HepG2 (cell line): ENCODE results near the gene LTK. TPM values are rescaled to one million over a fixed set of nuclear protein-coding genes. Genes with fewer than 3 reads are reported as not detected.

ENCODE experiments used
- ARNT2 ChIP-seq: sonication (generic); formaldehyde crosslinking; IDR thresholded peaks from 2 replicates; pipeline ENCODE4 v1.8.0; 2022; ENCODE audit warnings: mild to moderate bottlenecking, low read depth, missing genetic modification reagents, moderate library complexity
- CHCHD3 ChIP-seq: sonication (generic); formaldehyde crosslinking; IDR thresholded peaks from 2 replicates; pipeline ENCODE4 v1.8.0; 2022; ENCODE audit warnings: mild to moderate bottlenecking, missing genetic modification reagents, moderate library complexity
- TRAFD1 ChIP-seq: sonication (generic); formaldehyde crosslinking; IDR thresholded peaks from 2 replicates; pipeline ENCODE4 v1.5.1; 2020; ENCODE audit warnings: missing genetic modification reagents, mild to moderate bottlenecking, borderline replicate concordance
- ZNF451 ChIP-seq: sonication (generic); formaldehyde crosslinking; IDR thresholded peaks from 2 replicates; pipeline ENCODE4 v1.5.0; 2020; ENCODE audit warnings: mild to moderate bottlenecking, missing genetic modification reagents
- ZNF749 ChIP-seq: sonication (generic); formaldehyde crosslinking; IDR thresholded peaks from 2 replicates; pipeline ENCODE4 v1.8.0; 2022; ENCODE audit warnings: mild to moderate bottlenecking, missing genetic modification reagents, moderate library complexity, borderline replicate concordance
- polyA plus RNA-seq, 8 experiments: library from polyadenylated mRNA; depleted of rRNA in 3 of 8; stranded (reverse) in 7 of 8; unstranded in 1 of 8; fragments of >200 nt; fragmentation: Illumina TruSeq in 4 of 8; extraction: Trizol in 4 of 8; gene quantifications; 2 replicates each; pipeline versions ENCODE4 v1.2.1 to v1.2.3, GENCODE V29; 2011 to 2016; ENCODE audit warnings: low read depth in 4 of 8, missing spikeins in 1 of 8, mixed read lengths in 1 of 8; ENCODE audit not compliant: insufficient read depth in 1 of 8
- total RNA-seq, 5 experiments: library from RNA; depleted of rRNA; stranded (reverse); fragments of >200 nt; fragmentation: Illumina TruSeq; extraction: Trizol; gene quantifications; 2 replicates each; pipeline ENCODE4 v1.2.3, GENCODE V29; 2016; ENCODE audit warnings: low read depth in 1 of 5
- TF ChIP-seq, protein P1 (sequence below): sonication (generic); formaldehyde crosslinking; IDR thresholded peaks from 2 replicates; pipeline ENCODE4 v1.5.1; 2020; ENCODE audit warnings: mild to moderate bottlenecking, missing genetic modification reagents, borderline replicate concordance
- TF ChIP-seq, protein P2 (sequence below): sonication (generic); formaldehyde crosslinking; IDR thresholded peaks from one replicate; pipeline ENCODE4 v1.5.1; 2020; ENCODE audit warnings: mild to moderate bottlenecking, missing genetic modification reagents; ENCODE audit errors: not compliant biosample characterization
- TF ChIP-seq, protein P3 (sequence below): sonication (generic); formaldehyde crosslinking; IDR thresholded peaks from 2 replicates; pipeline ENCODE4 v1.4.0; 2020; ENCODE audit warnings: missing genetic modification reagents, mild to moderate bottlenecking, borderline replicate concordance

LTK gene
- total and polyA plus RNA-seq, 2 of the 13 experiments (the other 11 are each of a cell fraction or from before 2014, with no cell fraction given): 0.01 TPM; not detected in 1

DNA sequence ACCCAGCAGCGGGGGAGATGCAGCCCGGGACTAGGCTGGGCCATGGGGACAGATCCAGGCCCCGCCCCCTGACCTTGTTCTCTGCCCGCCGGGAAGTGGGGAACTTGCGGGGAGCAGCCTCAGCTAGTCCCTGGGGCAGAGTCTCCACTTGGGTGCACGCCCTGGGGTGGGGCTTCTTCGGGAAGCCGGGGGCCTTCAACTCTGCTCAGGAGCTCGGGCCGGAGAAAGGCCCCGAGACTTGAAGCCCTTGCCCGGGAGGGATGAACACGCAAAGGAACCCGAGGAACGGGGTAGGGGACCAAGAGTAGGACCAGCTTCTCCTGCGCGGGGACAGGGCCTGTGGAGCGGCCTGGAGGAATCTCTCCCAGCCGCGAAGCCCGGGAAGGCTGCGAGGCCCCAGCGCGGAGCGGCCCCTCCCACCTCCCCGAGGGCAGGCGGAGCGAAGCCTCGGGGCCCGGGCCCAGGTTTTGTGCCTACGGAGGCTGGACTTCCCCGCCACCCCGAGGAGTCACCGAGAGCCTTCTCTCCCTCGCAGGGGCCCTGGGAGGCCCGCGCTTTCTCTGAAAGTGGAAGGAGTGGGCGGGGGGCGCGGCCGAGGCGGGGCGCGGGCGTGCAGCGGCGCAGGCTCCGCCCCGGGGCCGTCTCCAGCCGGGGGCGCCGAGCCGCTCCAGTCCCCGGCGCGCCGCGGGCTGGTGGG is 20.3 kb downstream of the LTK start, which contains the start of gene ITPKA (continued):
- TF ChIP-seq, protein P1, sequence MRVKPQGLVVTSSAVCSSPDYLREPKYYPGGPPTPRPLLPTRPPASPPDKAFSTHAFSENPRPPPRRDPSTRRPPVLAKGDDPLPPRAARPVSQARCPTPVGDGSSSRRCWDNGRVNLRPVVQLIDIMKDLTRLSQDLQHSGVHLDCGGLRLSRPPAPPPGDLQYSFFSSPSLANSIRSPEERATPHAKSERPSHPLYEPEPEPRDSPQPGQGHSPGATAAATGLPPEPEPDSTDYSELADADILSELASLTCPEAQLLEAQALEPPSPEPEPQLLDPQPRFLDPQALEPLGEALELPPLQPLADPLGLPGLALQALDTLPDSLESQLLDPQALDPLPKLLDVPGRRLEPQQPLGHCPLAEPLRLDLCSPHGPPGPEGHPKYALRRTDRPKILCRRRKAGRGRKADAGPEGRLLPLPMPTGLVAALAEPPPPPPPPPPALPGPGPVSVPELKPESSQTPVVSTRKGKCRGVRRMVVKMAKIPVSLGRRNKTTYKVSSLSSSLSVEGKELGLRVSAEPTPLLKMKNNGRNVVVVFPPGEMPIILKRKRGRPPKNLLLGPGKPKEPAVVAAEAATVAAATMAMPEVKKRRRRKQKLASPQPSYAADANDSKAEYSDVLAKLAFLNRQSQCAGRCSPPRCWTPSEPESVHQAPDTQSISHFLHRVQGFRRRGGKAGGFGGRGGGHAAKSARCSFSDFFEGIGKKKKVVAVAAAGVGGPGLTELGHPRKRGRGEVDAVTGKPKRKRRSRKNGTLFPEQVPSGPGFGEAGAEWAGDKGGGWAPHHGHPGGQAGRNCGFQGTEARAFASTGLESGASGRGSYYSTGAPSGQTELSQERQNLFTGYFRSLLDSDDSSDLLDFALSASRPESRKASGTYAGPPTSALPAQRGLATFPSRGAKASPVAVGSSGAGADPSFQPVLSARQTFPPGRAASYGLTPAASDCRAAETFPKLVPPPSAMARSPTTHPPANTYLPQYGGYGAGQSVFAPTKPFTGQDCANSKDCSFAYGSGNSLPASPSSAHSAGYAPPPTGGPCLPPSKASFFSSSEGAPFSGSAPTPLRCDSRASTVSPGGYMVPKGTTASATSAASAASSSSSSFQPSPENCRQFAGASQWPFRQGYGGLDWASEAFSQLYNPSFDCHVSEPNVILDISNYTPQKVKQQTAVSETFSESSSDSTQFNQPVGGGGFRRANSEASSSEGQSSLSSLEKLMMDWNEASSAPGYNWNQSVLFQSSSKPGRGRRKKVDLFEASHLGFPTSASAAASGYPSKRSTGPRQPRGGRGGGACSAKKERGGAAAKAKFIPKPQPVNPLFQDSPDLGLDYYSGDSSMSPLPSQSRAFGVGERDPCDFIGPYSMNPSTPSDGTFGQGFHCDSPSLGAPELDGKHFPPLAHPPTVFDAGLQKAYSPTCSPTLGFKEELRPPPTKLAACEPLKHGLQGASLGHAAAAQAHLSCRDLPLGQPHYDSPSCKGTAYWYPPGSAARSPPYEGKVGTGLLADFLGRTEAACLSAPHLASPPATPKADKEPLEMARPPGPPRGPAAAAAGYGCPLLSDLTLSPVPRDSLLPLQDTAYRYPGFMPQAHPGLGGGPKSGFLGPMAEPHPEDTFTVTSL: no peak
- TF ChIP-seq, protein P2, sequence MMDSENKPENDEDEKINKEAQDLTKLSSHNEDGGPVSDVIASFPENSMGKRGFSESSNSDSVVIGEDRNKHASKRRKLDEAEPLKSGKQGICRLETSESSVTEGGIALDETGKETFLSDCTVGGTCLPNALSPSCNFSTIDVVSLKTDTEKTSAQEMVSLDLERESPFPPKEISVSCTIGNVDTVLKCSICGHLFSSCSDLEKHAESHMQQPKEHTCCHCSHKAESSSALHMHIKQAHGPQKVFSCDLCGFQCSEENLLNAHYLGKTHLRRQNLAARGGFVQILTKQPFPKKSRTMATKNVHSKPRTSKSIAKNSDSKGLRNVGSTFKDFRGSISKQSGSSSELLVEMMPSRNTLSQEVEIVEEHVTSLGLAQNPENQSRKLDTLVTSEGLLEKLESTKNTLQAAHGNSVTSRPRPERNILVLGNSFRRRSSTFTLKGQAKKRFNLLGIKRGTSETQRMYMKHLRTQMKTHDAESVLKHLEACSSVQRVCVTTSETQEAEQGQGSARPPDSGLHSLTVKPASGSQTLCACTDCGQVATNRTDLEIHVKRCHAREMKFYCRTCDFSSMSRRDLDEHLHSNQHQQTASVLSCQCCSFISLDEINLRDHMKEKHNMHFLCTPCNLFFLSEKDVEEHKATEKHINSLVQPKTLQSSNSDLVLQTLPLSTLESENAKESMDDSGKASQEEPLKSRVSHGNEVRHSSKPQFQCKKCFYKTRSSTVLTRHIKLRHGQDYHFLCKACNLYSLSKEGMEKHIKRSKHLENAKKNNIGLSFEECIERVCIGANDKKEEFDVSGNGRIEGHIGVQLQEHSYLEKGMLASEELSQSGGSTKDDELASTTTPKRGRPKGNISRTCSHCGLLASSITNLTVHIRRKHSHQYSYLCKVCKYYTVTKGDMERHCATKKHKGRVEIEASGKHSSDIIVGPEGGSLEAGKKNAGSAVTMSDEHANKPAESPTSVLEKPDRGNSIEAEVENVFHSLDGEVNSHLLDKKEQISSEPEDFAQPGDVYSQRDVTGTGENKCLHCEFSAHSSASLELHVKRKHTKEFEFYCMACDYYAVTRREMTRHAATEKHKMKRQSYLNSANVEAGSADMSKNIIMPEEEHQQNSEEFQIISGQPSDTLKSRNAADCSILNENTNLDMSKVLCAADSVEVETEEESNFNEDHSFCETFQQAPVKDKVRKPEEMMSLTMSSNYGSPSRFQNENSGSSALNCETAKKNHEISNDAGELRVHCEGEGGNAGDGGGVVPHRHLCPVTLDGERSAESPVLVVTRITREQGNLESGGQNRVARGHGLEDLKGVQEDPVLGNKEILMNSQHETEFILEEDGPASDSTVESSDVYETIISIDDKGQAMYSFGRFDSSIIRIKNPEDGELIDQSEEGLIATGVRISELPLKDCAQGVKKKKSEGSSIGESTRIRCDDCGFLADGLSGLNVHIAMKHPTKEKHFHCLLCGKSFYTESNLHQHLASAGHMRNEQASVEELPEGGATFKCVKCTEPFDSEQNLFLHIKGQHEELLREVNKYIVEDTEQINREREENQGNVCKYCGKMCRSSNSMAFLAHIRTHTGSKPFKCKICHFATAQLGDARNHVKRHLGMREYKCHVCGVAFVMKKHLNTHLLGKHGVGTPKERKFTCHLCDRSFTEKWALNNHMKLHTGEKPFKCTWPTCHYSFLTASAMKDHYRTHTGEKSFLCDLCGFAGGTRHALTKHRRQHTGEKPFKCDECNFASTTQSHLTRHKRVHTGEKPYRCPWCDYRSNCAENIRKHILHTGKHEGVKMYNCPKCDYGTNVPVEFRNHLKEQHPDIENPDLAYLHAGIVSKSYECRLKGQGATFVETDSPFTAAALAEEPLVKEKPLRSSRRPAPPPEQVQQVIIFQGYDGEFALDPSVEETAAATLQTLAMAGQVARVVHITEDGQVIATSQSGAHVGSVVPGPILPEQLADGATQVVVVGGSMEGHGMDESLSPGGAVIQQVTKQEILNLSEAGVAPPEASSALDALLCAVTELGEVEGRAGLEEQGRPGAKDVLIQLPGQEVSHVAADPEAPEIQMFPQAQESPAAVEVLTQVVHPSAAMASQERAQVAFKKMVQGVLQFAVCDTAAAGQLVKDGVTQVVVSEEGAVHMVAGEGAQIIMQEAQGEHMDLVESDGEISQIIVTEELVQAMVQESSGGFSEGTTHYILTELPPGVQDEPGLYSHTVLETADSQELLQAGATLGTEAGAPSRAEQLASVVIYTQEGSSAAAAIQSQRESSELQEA: peak; percentile 68
- TF ChIP-seq TRAFD1 (no peak; the same call in 1 of the 2 replicates), CHCHD3 (no peak), ZNF451 (CRISPR knock-in tag) (peak; percentile 78; the same call in 1 of the 2 replicates), ARNT2 (CRISPR knock-in tag) (peak; percentile 24), ZNF749 (no peak)
- TF ChIP-seq, protein P3, sequence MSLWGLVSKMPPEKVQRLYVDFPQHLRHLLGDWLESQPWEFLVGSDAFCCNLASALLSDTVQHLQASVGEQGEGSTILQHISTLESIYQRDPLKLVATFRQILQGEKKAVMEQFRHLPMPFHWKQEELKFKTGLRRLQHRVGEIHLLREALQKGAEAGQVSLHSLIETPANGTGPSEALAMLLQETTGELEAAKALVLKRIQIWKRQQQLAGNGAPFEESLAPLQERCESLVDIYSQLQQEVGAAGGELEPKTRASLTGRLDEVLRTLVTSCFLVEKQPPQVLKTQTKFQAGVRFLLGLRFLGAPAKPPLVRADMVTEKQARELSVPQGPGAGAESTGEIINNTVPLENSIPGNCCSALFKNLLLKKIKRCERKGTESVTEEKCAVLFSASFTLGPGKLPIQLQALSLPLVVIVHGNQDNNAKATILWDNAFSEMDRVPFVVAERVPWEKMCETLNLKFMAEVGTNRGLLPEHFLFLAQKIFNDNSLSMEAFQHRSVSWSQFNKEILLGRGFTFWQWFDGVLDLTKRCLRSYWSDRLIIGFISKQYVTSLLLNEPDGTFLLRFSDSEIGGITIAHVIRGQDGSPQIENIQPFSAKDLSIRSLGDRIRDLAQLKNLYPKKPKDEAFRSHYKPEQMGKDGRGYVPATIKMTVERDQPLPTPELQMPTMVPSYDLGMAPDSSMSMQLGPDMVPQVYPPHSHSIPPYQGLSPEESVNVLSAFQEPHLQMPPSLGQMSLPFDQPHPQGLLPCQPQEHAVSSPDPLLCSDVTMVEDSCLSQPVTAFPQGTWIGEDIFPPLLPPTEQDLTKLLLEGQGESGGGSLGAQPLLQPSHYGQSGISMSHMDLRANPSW (CRISPR knock-in tag): no peak
